HG03159 (cell line): ENCODE measurements around the gene TBX19.
"Not testable (repeated sequence)": the region's sequence is repeated elsewhere in the genome, so short reads cannot be mapped to it uniquely, and the experiment has no call there.

Source experiments
- ATAC-seq: cut with Tn5 transposase; IDR thresholded peaks from one replicate; pipeline ENCODE4 v1.9.1; 2021; ENCODE audit warnings: mild to moderate bottlenecking, moderate library complexity; ENCODE audit not compliant: unreplicated experiment

TBX19 gene

GRCh38 chr1:168348146-168348709, 67.6 kb downstream of the TBX19 start:
- ATAC-seq: no peak

GRCh38 chr1:168354335-168355269, 73.9 kb downstream of the TBX19 start:
- ATAC-seq: not testable (repeated sequence)

GRCh38 chr1:168360151-168361021, 79.7 kb downstream of the TBX19 start:
- ATAC-seq: no peak

GRCh38 chr1:168361252-168361651, 80.6 kb downstream of the TBX19 start:
- ATAC-seq: no peak

- ATAC-seq: no peak
These were observed 82.3 kb downstream of the TBX19 start for GRCh38 chr1:168362991-168363390.
